Stimulated activated naive CD4-positive, alpha-beta T cell (primary cell): Measurements from ENCODE around the gene STT3B.
"Not testable (repeated sequence)": the region's sequence is repeated elsewhere in the genome, so short reads cannot be mapped to it uniquely, and the experiment has no call there.

ENCODE experiments used
- DNase-seq, 6 experiments: peaks; one replicate each; lab custom pipeline; 2025; lab: John Stamatoyannopoulos, UW

Gene STT3B

GRCh38 chr3:31532587-31533168 is at the start of gene STT3B:
Gene STT3B, plus strand, starts transcription at chr3:31532925. Its CDS starts 74 bp downstream, at chr3:31532999.
- peak in 5 of 6 experiments; percentile 76 to 92 (median 89) for DNase-seq

- DNase-seq: no peak
Observed at GRCh38 chr3:31483776-31484175, 48.9 kb upstream of the STT3B start.

- DNase-seq: no peak
Observed at GRCh38 chr3:31485196-31485595, 47.5 kb upstream of the STT3B start.

GRCh38 chr3:31486865-31487533 is 45.7 kb upstream of the STT3B start:
- DNase-seq: no peak

GRCh38 chr3:31488475-31489017 is 44.2 kb upstream of the STT3B start:
- DNase-seq: no peak

GRCh38 chr3:31490502-31490901 is 42.2 kb upstream of the STT3B start:
- DNase-seq: no peak

- no peak for DNase-seq
Observed at GRCh38 chr3:31491660-31492059, 41.1 kb upstream of the STT3B start.

GRCh38 chr3:31493149-31493548 is 39.6 kb upstream of the STT3B start:
- no peak for DNase-seq

GRCh38 chr3:31495971-31496665 is 36.6 kb upstream of the STT3B start:
- DNase-seq: no peak

- DNase-seq: no peak
Observed at GRCh38 chr3:31498791-31499190, 33.9 kb upstream of the STT3B start.

GRCh38 chr3:31499281-31499680 is 33.4 kb upstream of the STT3B start:
- no peak for DNase-seq

- DNase-seq: no peak
Observed at GRCh38 chr3:31502803-31503221, 29.9 kb upstream of the STT3B start.

GRCh38 chr3:31503456-31503855 is 29.3 kb upstream of the STT3B start:
- no peak for DNase-seq

- DNase-seq: no peak
Observed at GRCh38 chr3:31504230-31504629, 28.5 kb upstream of the STT3B start.

GRCh38 chr3:31505371-31506048 is 27.2 kb upstream of the STT3B start:
- peak in 1 of 6 experiments; percentile 3 for DNase-seq

GRCh38 chr3:31506515-31506914 is 26.2 kb upstream of the STT3B start:
- not testable (repeated sequence) for DNase-seq

- DNase-seq: no peak
Observed at GRCh38 chr3:31508452-31509146, 24.1 kb upstream of the STT3B start.

- no peak for DNase-seq
Observed at GRCh38 chr3:31509147-31509728, 23.5 kb upstream of the STT3B start.

- DNase-seq: no peak
Observed at GRCh38 chr3:31514570-31514969, 18.2 kb upstream of the STT3B start.

- no peak for DNase-seq
Observed at GRCh38 chr3:31515486-31516284, 17.0 kb upstream of the STT3B start.

GRCh38 chr3:31516757-31517156 is 16.0 kb upstream of the STT3B start:
- no peak for DNase-seq
